H1 (cell line): ENCODE measurements around the gene AKIRIN2. TPM values are rescaled to one million over a fixed set of nuclear protein-coding genes. Genes with fewer than 3 reads are reported as not detected.

Experiments
- CTCF ChIA-PET: fragments of 300-600 bp; sonication (Branson Sonifier 250); formaldehyde crosslinking; loops from one replicate; lab custom pipeline; 2021; ENCODE audit not compliant: partially characterized antibody; lab: Charles Lee
- POLR2A ChIA-PET: fragments of 300-600 bp; sonication (Branson Sonifier 250); formaldehyde crosslinking; loops from one replicate; lab custom pipeline; 2021; ENCODE audit warnings: inconsistent platforms; ENCODE audit not compliant: partially characterized antibody; lab: Charles Lee
- DNase-seq, 2 experiments: peaks; one replicate each; pipeline versions ENCODE4 v3.0.0 to v3.0.0-alpha.2; 2010 to 2022; ENCODE audit warnings: low spot score in 2 of 2, low read depth in 1 of 2, mixed read lengths in 1 of 2
- FAIRE-seq: peaks from 2 replicates; lab custom pipeline; 2011; peaks lifted over from hg19 to GRCh38; lab: Jason Lieb, UNC
- H2AFZ ChIP-seq: 2 replicates; pipeline ENCODE4 v1.8.1; 2012; ENCODE audit warnings: low read length, inconsistent platforms
- H2AK5ac ChIP-seq: 2 replicates; pipeline ENCODE4 v1.6.1; 2013; ENCODE audit warnings: low read depth, low read length
- H2BK120ac ChIP-seq: replicated peaks from 2 replicates; pipeline ENCODE3; 2013; ENCODE audit warnings: low read depth, low read length, inconsistent platforms
- H2BK12ac ChIP-seq: 2 replicates; pipeline ENCODE4 v1.6.1; 2013; ENCODE audit warnings: low read depth, low read length
- H2BK15ac ChIP-seq: 2 replicates; pipeline ENCODE4 v1.6.1; 2013; ENCODE audit warnings: low read length
- H2BK20ac ChIP-seq: 2 replicates; pipeline ENCODE4 v1.6.1; 2013; ENCODE audit warnings: low read length
- H2BK5ac ChIP-seq: 2 replicates; pipeline ENCODE4 v1.6.1; 2013; ENCODE audit warnings: low read depth, low read length
- H3K14ac ChIP-seq: 2 replicates; pipeline ENCODE4 v1.6.1; 2013; ENCODE audit warnings: inconsistent platforms; ENCODE audit not compliant: insufficient read length
- H3K18ac ChIP-seq: 2 replicates; pipeline ENCODE4 v1.6.1; 2013; ENCODE audit warnings: low read length; ENCODE audit errors: extremely low read depth
- H3K23ac ChIP-seq: 2 replicates; pipeline ENCODE4 v1.6.1; 2013; ENCODE audit warnings: inconsistent platforms; ENCODE audit not compliant: insufficient read length
- H3K23me2 ChIP-seq: 2 replicates; pipeline ENCODE4 v1.6.1; 2013; ENCODE audit warnings: low read depth, low read length
- H3K27ac ChIP-seq: 2 replicates; pipeline ENCODE4 v1.6.1; 2011; ENCODE audit warnings: low read depth, low read length, inconsistent platforms
- H3K27me3 ChIP-seq, 4 experiments: replicated peaks in 1 of 4; 1 replicate in 1 of 4; 2 replicates in 3 of 4; pipeline versions ENCODE4 v1.6.1 to v1.8.1; 2011 to 2013; ENCODE audit warnings: low read length in 3 of 4, mild to moderate bottlenecking in 3 of 4, inconsistent platforms in 2 of 4, mixed read lengths in 2 of 4, moderate library complexity in 1 of 4; ENCODE audit not compliant: control insufficient read depth in 3 of 4, insufficient read depth in 3 of 4; ENCODE audit errors: extremely low read depth in 1 of 4
- H3K36me3 ChIP-seq, 4 experiments: 2 replicates each; pipeline versions ENCODE4 v1.6.1 to v1.8.1; 2011 to 2013; ENCODE audit warnings: mild to moderate bottlenecking in 4 of 4, low read length in 3 of 4, moderate library complexity in 2 of 4, control low read depth in 1 of 4, inconsistent platforms in 1 of 4; ENCODE audit not compliant: insufficient read depth in 4 of 4, control insufficient read depth in 2 of 4
- H3K4ac ChIP-seq: replicated peaks from 2 replicates; pipeline ENCODE3; 2013; ENCODE audit warnings: low read length, low read depth, mixed read lengths, inconsistent platforms; ENCODE audit not compliant: insufficient read length
- H3K4me1 ChIP-seq, 4 experiments: replicated peaks in 1 of 4; 1 replicate in 1 of 4; 2 replicates in 3 of 4; pipeline versions ENCODE4 v1.6.1 to v1.8.1; 2011 to 2013; ENCODE audit warnings: low read length in 3 of 4, inconsistent platforms in 2 of 4, mixed read lengths in 1 of 4; ENCODE audit not compliant: insufficient read depth in 4 of 4, control insufficient read depth in 3 of 4
- H3K4me2 ChIP-seq, 2 experiments: 2 replicates each; pipeline versions ENCODE4 v1.6.1 to v1.8.1; 2011 to 2013; ENCODE audit warnings: low read depth in 2 of 2, low read length in 2 of 2, control low read depth in 1 of 2, inconsistent platforms in 1 of 2, mild to moderate bottlenecking in 1 of 2; ENCODE audit not compliant: insufficient read depth in 1 of 2
- H3K4me3 ChIP-seq, 4 experiments: fragments of 200-600, 300-600 bp in 1 of 4; sonication (generic), shearing (Covaris generic), sonication (Bioruptor Twin) in 1 of 4; 2 replicates each; pipeline versions ENCODE4 v1.5.1 to v1.8.1; 2011 to 2016; ENCODE audit warnings: low read length in 4 of 4, low read depth in 3 of 4, control low read depth in 2 of 4, inconsistent platforms in 2 of 4, mild to moderate bottlenecking in 2 of 4, mixed read lengths in 1 of 4, moderate library complexity in 1 of 4; ENCODE audit not compliant: insufficient read depth in 2 of 4; ENCODE audit errors: extremely low read depth in 1 of 4
- H3K56ac ChIP-seq: replicated peaks from 2 replicates; pipeline ENCODE3; 2013; ENCODE audit warnings: low read depth, mild to moderate bottlenecking, mixed read lengths, low read length, inconsistent platforms; ENCODE audit not compliant: insufficient read length
- H3K79me1 ChIP-seq: 2 replicates; pipeline ENCODE4 v1.6.1; 2013; ENCODE audit warnings: low read depth, low read length, control low read depth
- H3K79me2 ChIP-seq, 2 experiments: 2 replicates each; pipeline versions ENCODE4 v1.6.1 to v1.8.1; 2012 to 2013; ENCODE audit warnings: low read length in 2 of 2, mild to moderate bottlenecking in 2 of 2, inconsistent platforms in 1 of 2; ENCODE audit not compliant: insufficient read depth in 2 of 2, control insufficient read depth in 1 of 2
- H3K9ac ChIP-seq, 4 experiments: replicated peaks in 1 of 4; 1 replicate in 1 of 4; 2 replicates in 3 of 4; pipeline versions ENCODE4 v1.6.1 to v1.8.1; 2011 to 2013; ENCODE audit warnings: low read depth in 3 of 4, low read length in 3 of 4, control low read depth in 2 of 4, mild to moderate bottlenecking in 2 of 4, moderate library complexity in 2 of 4, inconsistent platforms in 1 of 4; ENCODE audit errors: extremely low read depth in 1 of 4
- H3K9me3 ChIP-seq, 2 experiments: 2 replicates each; pipeline versions ENCODE4 v1.6.1 to v1.8.1; 2012 to 2013; ENCODE audit warnings: mild to moderate bottlenecking in 2 of 2, moderate library complexity in 2 of 2, control low read depth in 1 of 2, inconsistent platforms in 1 of 2, low read depth in 1 of 2, low read length in 1 of 2, mixed read lengths in 1 of 2; ENCODE audit not compliant: insufficient read depth in 2 of 2
- H4K20me1 ChIP-seq, 2 experiments: replicated peaks in 1 of 2; 2 replicates each; pipeline versions ENCODE3 to v1.8.1; 2011 to 2013; ENCODE audit warnings: inconsistent platforms in 2 of 2, low read length in 2 of 2, mild to moderate bottlenecking in 1 of 2; ENCODE audit not compliant: insufficient read depth in 2 of 2, control insufficient read depth in 1 of 2
- H4K5ac ChIP-seq: 2 replicates; pipeline ENCODE4 v1.6.1; 2013; ENCODE audit warnings: low read length, low read depth, mixed read lengths, inconsistent platforms; ENCODE audit not compliant: insufficient read length
- H4K8ac ChIP-seq: 2 replicates; pipeline ENCODE4 v1.8.0; 2013; ENCODE audit warnings: mild to moderate bottlenecking, moderate library complexity, low read length, inconsistent platforms; ENCODE audit not compliant: insufficient read depth; ENCODE audit errors: extremely low read depth
- H4K91ac ChIP-seq: replicated peaks from 2 replicates; pipeline ENCODE3; 2013; ENCODE audit warnings: low read length, mixed read lengths, inconsistent platforms; ENCODE audit not compliant: insufficient read length
- BACH1 ChIP-seq: IDR thresholded peaks from 2 replicates; pipeline ENCODE4 v1.6.1; 2012; ENCODE audit warnings: low read length, improper control_type of control experiment
- HDAC6 ChIP-seq: IDR thresholded peaks from one replicate; pipeline ENCODE4 v1.7.1; 2012; ENCODE audit warnings: low read depth, mild to moderate bottlenecking, inconsistent platforms, low read length, moderate library complexity
- JUND ChIP-seq: IDR thresholded peaks from 2 replicates; pipeline ENCODE4 v1.6.1; 2011; ENCODE audit warnings: mild to moderate bottlenecking, improper control_type of control experiment, low read length
- WGBS, 2 experiments: shearing (Covaris generic) in 1 of 2; methylation state at CpG; one replicate each; pipeline versions ENCODE4 v1.1.6 to v1.1.7; 2013 to 2015; ENCODE audit warnings: low lambda C conversion rate in 2 of 2, mixed read lengths in 2 of 2, inconsistent platforms in 1 of 2, low coverage in 1 of 2, missing lambda C conversion rate in 1 of 2; ENCODE audit not compliant: insufficient replicate concordance in 2 of 2, insufficient coverage in 1 of 2, insufficient read length in 1 of 2; ENCODE audit errors: extremely low coverage in 1 of 2, missing lambda C conversion rate in 1 of 2; 5-methylcytosine and 5-hydroxymethylcytosine counted together
- polyA plus RNA-seq, 7 experiments: library from polyadenylated mRNA; depleted of rRNA in 3 of 7; stranded (reverse) in 5 of 7; unstranded in 2 of 7; fragments of >200 nt in 5 of 7; fragments of 200-250 nt in 2 of 7; gene quantifications; 1 replicate in 5 of 7; 2 replicates in 1 of 7; 4 replicates in 1 of 7; pipeline versions ENCODE4 v1.2.1 to v1.2.3, GENCODE V29; 2011 to 2013; ENCODE audit warnings: missing spikeins in 2 of 7, mixed read lengths in 2 of 7
- total RNA-seq: library from RNA; stranded (reverse); fragmentation: NEBNext Ultra II Directional; extraction: Animal tissue kit (Norgen Biotek cat#: 25700); gene quantifications from 2 replicates; pipeline ENCODE4 v1.2.1, GENCODE V29; 2021

The AKIRIN2 gene
- total and polyA plus RNA-seq, 2 of the 8 experiments (the other 6 are each of a cell fraction or from before 2014, with no cell fraction given): 35.6 to 75.3 TPM

GRCh38 chr6:87653074-87653962, 48.7 kb downstream of the AKIRIN2 start:
- DNase-seq (no peak), FAIRE-seq (peak; percentile 68)
- Histone ChIP-seq H2BK120ac (no peak overlapping the region), H3K36me3 (peaks cover 0 to 26% (median 12%) of the 10 kb centered on the region in 4 experiments; a peak in 4 of 8 replicates), H3K79me1 (no peaks in the 10 kb centered on the region), H2BK12ac (no peak overlapping the region), H3K4ac (no peak overlapping the region), H3K23me2 (no peaks in the 10 kb centered on the region), H3K4me3 (peak overlapping the region in 1 of 4 experiments; percentile 31; a peak in 1 of 8 replicates), H3K9me3 (no peaks in the 10 kb centered on the region), H2BK20ac (no peak overlapping the region), H3K23ac (no peak overlapping the region), H3K9ac (no peak overlapping the region), H3K4me2 (peak overlapping the region; percentile 43 to 49), H2BK15ac (no peak overlapping the region), H4K20me1 (no peaks in the 10 kb centered on the region), H4K91ac (no peak overlapping the region), H3K18ac (no peak overlapping the region), H3K79me2 (no peaks in the 10 kb centered on the region), H3K56ac (no peak overlapping the region), H3K4me1 (peaks cover 0 to 15% (median 9%) of the 10 kb centered on the region in 4 experiments; a peak in 4 of 7 replicates), H3K14ac (no peak overlapping the region), H3K27ac (no peak overlapping the region), H4K8ac (no peak overlapping the region), H2AFZ (no peak overlapping the region), H4K5ac (peak overlapping the region; percentile 72), H3K27me3 (no peaks in the 10 kb centered on the region), H2AK5ac (no peak overlapping the region), H2BK5ac (no peak overlapping the region)
- POLR2A ChIA-PET: interaction anchor here (0.6 to 2.2 kb wide), 7 partner anchors 8 to 565 kb away, joined by 3 to 12 read pairs (median 3); partner anchors contain the start of gene RARS2
- 44% methylated on average over 3 of the region's 3 CpGs; no CpG with 5 or more reads in 1 of the 2 experiments for whole genome bisulfite sequencing, 2 experiments
- CTCF ChIA-PET: interaction anchor here (1.3 to 1.5 kb wide), 2 partner anchors 10 to 15 kb away, joined by 3 to 4 read pairs; no protein-coding TSS in a partner anchor
- no peak for TF ChIP-seq JUND
- no peak for TF ChIP-seq HDAC6
- TF ChIP-seq BACH1: no peak
